SK-N-SH treated with all-trans-retinoic acid at 6 μM for 48 hours (cell line): ENCODE measurements around the gene INPP5E.

Experiments used
- ATAC-seq: fragments of 200-7000 bp; cut with Tn5 transposase; 3 replicates; pipeline ENCODE4 v1.9.1; 2020; ENCODE audit warnings: mild to moderate bottlenecking, moderate library complexity
- ARNTL ChIP-seq: fragments of 450-650 bp; formaldehyde crosslinking; IDR thresholded peaks from 2 replicates; pipeline ENCODE4 v1.5.0; 2020; ENCODE audit warnings: low read depth, mild to moderate bottlenecking, moderate library complexity, borderline replicate concordance
- BACH2 ChIP-seq: fragments of 250-450 bp; sonication (Bioruptor Pico); IDR thresholded peaks from 2 replicates; pipeline ENCODE4 v1.9.0; 2021; ENCODE audit warnings: mild to moderate bottlenecking, borderline replicate concordance
- CREB5 ChIP-seq: fragments of 250-450 bp; sonication (Bioruptor Pico); IDR thresholded peaks from 2 replicates; pipeline ENCODE4 v1.5.1; 2020; ENCODE audit warnings: low read depth, mild to moderate bottlenecking, moderate library complexity
- CSDC2 ChIP-seq: fragments of 250-450 bp; sonication (Bioruptor Pico); IDR thresholded peaks from 2 replicates; pipeline ENCODE4 v1.5.0; 2020; ENCODE audit warnings: mild to moderate bottlenecking, moderate library complexity
- CSRNP3 ChIP-seq: fragments of 250-450 bp; sonication (Bioruptor Pico); IDR thresholded peaks from 2 replicates; pipeline ENCODE4 v1.5.1; 2021; ENCODE audit warnings: mild to moderate bottlenecking, moderate library complexity
- GLIS3 ChIP-seq: fragments of 250-450 bp; sonication (Bioruptor Pico); IDR thresholded peaks from 2 replicates; pipeline ENCODE4 v1.5.0; 2020; ENCODE audit warnings: mild to moderate bottlenecking, moderate library complexity
- ISL1 ChIP-seq: fragments of 250-450 bp; sonication (Bioruptor Pico); IDR thresholded peaks from 2 replicates; pipeline ENCODE4 v2.1.2; 2022; ENCODE audit warnings: mild to moderate bottlenecking, moderate library complexity
- OSR1 ChIP-seq: fragments of 250-450 bp; sonication (Bioruptor Pico); IDR thresholded peaks from 2 replicates; pipeline ENCODE4 v1.8.0; 2022; ENCODE audit warnings: moderate library complexity, mild to moderate bottlenecking, inconsistent platforms
- PATZ1 ChIP-seq: fragments of 250-450 bp; sonication (Bioruptor Pico); IDR thresholded peaks from 2 replicates; pipeline ENCODE4 v1.8.0; 2020; ENCODE audit warnings: mild to moderate bottlenecking, moderate library complexity, borderline replicate concordance
- POU6F1 ChIP-seq: fragments of 250-450 bp; sonication (Bioruptor Pico); IDR thresholded peaks from 2 replicates; pipeline ENCODE4 v1.8.0; 2021; ENCODE audit warnings: low read depth, mild to moderate bottlenecking, moderate library complexity, borderline replicate concordance
- PPARA ChIP-seq: fragments of 250-450 bp; sonication (Bioruptor Pico); IDR thresholded peaks from 2 replicates; pipeline ENCODE4 v1.5.0; 2020; ENCODE audit warnings: mild to moderate bottlenecking, borderline replicate concordance
- SNAI2 ChIP-seq: fragments of 250-450 bp; sonication (Bioruptor Pico); IDR thresholded peaks from 2 replicates; pipeline ENCODE4 v1.5.0; 2020; ENCODE audit warnings: mild to moderate bottlenecking, moderate library complexity
- TOX ChIP-seq: fragments of 250-450 bp; sonication (Bioruptor Pico); IDR thresholded peaks from 2 replicates; pipeline ENCODE4 v1.8.0; 2021; ENCODE audit warnings: mild to moderate bottlenecking, moderate library complexity, borderline replicate concordance
- TSHZ2 ChIP-seq: fragments of 250-450 bp; sonication (Bioruptor Pico); IDR thresholded peaks from 2 replicates; pipeline ENCODE4 v1.5.0; 2020; ENCODE audit warnings: mild to moderate bottlenecking, moderate library complexity
- ZFP3 ChIP-seq: fragments of 250-450 bp; sonication (Bioruptor Pico); IDR thresholded peaks from 2 replicates; pipeline ENCODE4 v1.5.0; 2020; ENCODE audit warnings: mild to moderate bottlenecking, moderate library complexity
- ZNF565 ChIP-seq: fragments of 450-650 bp; formaldehyde crosslinking; conservative IDR thresholded peaks from 2 replicates; pipeline ENCODE4 v1.5.0; 2020; ENCODE audit warnings: low read depth, mild to moderate bottlenecking, moderate library complexity
- ZNF70 ChIP-seq: fragments of 450-650 bp; formaldehyde crosslinking; IDR thresholded peaks from 2 replicates; pipeline ENCODE4 v1.5.0; 2020; ENCODE audit warnings: mild to moderate bottlenecking, moderate library complexity
- ZNF8 ChIP-seq: fragments of 450-650 bp; formaldehyde crosslinking; IDR thresholded peaks from 2 replicates; pipeline ENCODE4 v1.5.0; 2020; ENCODE audit warnings: mild to moderate bottlenecking, moderate library complexity

INPP5E gene

GRCh38 chr9:136398286-136398685 is 41.4 kb downstream of the INPP5E start:
- TF ChIP-seq PPARA (CRISPR knock-in tag) (no peak), ZNF70 (CRISPR knock-in tag) (no peak), ARNTL (no peak), OSR1 (CRISPR knock-in tag) (no peak), BACH2 (CRISPR knock-in tag) (no peak), CREB5 (CRISPR knock-in tag) (no peak), CSRNP3 (CRISPR knock-in tag) (no peak), SNAI2 (CRISPR knock-in tag) (no peak), CSDC2 (CRISPR knock-in tag) (no peak), ZFP3 (no peak), POU6F1 (CRISPR knock-in tag) (no peak), GLIS3 (CRISPR knock-in tag) (no peak), ISL1 (CRISPR knock-in tag) (no peak), PATZ1 (CRISPR knock-in tag) (no peak)
- no peak for ATAC-seq

DNA sequence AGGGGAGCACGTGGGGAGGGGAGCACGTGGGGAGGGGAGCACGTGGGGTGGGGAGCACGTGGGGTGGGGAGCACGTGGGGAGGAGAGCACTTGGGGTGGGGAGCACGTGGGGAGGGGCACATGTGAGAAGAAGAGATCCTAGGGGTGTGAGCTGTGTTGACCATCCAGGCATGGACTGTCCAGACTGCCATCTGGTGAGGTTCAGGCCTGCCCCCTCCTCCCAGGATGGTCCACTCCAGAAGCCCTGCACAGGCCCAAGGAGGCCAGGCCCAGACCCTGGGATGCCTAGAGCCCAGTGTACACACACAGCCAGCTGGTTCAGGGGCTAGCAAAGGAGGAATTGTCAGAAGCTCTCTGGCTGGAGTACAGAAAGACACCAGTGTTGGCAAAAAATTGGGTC is 42.0 kb downstream of the INPP5E start:
- no peak for ATAC-seq
- TF ChIP-seq BACH2 (CRISPR knock-in tag) (no peak), SNAI2 (CRISPR knock-in tag) (no peak), TSHZ2 (CRISPR knock-in tag) (no peak), ZNF8 (CRISPR knock-in tag) (no peak), CREB5 (CRISPR knock-in tag) (no peak), PPARA (CRISPR knock-in tag) (no peak), ZFP3 (no peak), TOX (CRISPR knock-in tag) (no peak), ISL1 (CRISPR knock-in tag) (no peak), ZNF565 (no peak), ZNF70 (CRISPR knock-in tag) (no peak), CSRNP3 (CRISPR knock-in tag) (no peak), GLIS3 (CRISPR knock-in tag) (no peak), PATZ1 (CRISPR knock-in tag) (no peak), OSR1 (CRISPR knock-in tag) (no peak)
